ENCODE data around the gene IL1B. TPM values are rescaled to one million over a fixed set of nuclear protein-coding genes. Genes with fewer than 3 reads are reported as not detected.
"Not testable (repeated sequence)": the region's sequence is repeated elsewhere in the genome, so short reads cannot be mapped to it uniquely, and the experiment has no call there.

Gene IL1B
- total RNA-seq, 2 experiments from 2014 or later = 0.44 TPM; not detected in 1

- DNase-seq = no peak
- peaks cover 22% of the 10 kb centered on the region for H3K27me3 Mint-ChIP-seq
- intact Hi-C loops (cut with micrococcal nuclease) = no loop called here
- no peaks in the 10 kb centered on the region for H3K4me1 Mint-ChIP-seq (ENCODE audit: low read depth)
- ChIA-PET POLR2A (no interaction called here), CTCF (no interaction called here)
- H3K9me3 Mint-ChIP-seq = no peaks in the 10 kb centered on the region
- H3K27ac Mint-ChIP-seq = no peak overlapping the region
- no peaks in the 10 kb centered on the region for H3K36me3 Mint-ChIP-seq
- H3K4me3 Mint-ChIP-seq = no peak overlapping the region
Measured at GRCh38 chr2:112846031-112846430, 9.5 kb upstream of the IL1B start.

GRCh38 chr2:112843836-112844235 lies 7.3 kb upstream of the IL1B start:
- ChIA-PET CTCF (interaction anchor here (0.6 kb wide), 1 partner anchor 169 kb away, joined by 3 read pairs; no protein-coding TSS in a partner anchor), POLR2A (no interaction called here)
- Mint-ChIP-seq H3K27me3 (peaks cover 21% of the 10 kb centered on the region), H3K4me3 (no peak overlapping the region), H3K36me3 (no peaks in the 10 kb centered on the region), H3K27ac (no peak overlapping the region), H3K9me3 (no peaks in the 10 kb centered on the region), H3K4me1 (ENCODE audit: low read depth) (peaks cover 2% of the 10 kb centered on the region)
- DNase-seq = no peak
- intact Hi-C loops (cut with micrococcal nuclease) = no loop called here

DNA sequence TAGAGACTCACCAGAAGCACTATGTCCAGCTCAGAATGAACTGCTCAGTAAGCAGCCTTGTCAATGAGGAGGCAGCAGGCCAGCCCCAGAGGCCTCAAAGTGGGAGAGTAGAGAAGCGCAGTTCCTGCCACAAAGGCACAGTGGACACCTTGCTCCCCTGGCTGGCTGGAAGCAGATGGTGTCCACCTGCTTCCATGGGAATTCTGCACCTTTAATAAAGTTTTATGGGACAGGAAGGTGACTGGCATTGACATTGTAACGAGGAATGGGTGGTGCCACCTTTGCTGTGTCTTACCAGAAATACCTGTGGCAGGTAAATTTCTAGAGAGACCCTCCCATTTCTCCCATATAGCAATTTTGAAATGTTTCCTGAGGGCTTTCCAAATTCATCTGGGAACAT lies 6.7 kb upstream of the IL1B start:
- Mint-ChIP-seq H3K9me3 (no peaks in the 10 kb centered on the region), H3K4me1 (ENCODE audit: low read depth) (peaks cover 2% of the 10 kb centered on the region), H3K36me3 (no peaks in the 10 kb centered on the region), H3K27ac (no peak overlapping the region), H3K27me3 (peaks cover 20% of the 10 kb centered on the region), H3K4me3 (no peak overlapping the region)
- DNase-seq = no peak
- intact Hi-C loops (cut with micrococcal nuclease) = no loop called here
- ChIA-PET CTCF (interaction anchor here (1.0 kb wide), 1 partner anchor 94 kb away, joined by 3 read pairs; no protein-coding TSS in a partner anchor), POLR2A (no interaction called here)

- Mint-ChIP-seq H3K4me1 (ENCODE audit: low read depth) (peaks cover 2% of the 10 kb centered on the region), H3K27ac (no peak overlapping the region), H3K27me3 (peaks cover 16% of the 10 kb centered on the region), H3K4me3 (no peak overlapping the region), H3K36me3 (no peaks in the 10 kb centered on the region), H3K9me3 (no peaks in the 10 kb centered on the region)
- intact Hi-C loops (cut with micrococcal nuclease) = no loop called here
- ChIA-PET POLR2A (no interaction called here), CTCF (interaction anchor here (0.8 kb wide), 1 partner anchor 42 kb away, joined by 3 read pairs; no protein-coding TSS in a partner anchor)
- DNase-seq = no peak
Measured at GRCh38 chr2:112841295-112842044, 4.9 kb upstream of the IL1B start.

GRCh38 chr2:112840068-112840445 lies 3.5 kb upstream of the IL1B start:
- ChIA-PET CTCF (interaction anchor here (0.7 to 1.2 kb wide), 2 partner anchors 51 to 102 kb away, joined by 3 to 5 read pairs; no protein-coding TSS in a partner anchor), POLR2A (no interaction called here)
- no peak overlapping the region for H3K27ac Mint-ChIP-seq
- H3K4me1 Mint-ChIP-seq (ENCODE audit: low read depth) = peaks cover 2% of the 10 kb centered on the region
- H3K27me3 Mint-ChIP-seq = peaks cover 16% of the 10 kb centered on the region
- DNase-seq = no peak
- intact Hi-C loops (cut with micrococcal nuclease) = loop anchor here (1.0 kb wide), 1 partner anchor 17 kb away; no protein-coding TSS in a partner anchor
- no peaks in the 10 kb centered on the region for H3K9me3 Mint-ChIP-seq
- H3K36me3 Mint-ChIP-seq = no peaks in the 10 kb centered on the region
- no peak overlapping the region for H3K4me3 Mint-ChIP-seq

DNA sequence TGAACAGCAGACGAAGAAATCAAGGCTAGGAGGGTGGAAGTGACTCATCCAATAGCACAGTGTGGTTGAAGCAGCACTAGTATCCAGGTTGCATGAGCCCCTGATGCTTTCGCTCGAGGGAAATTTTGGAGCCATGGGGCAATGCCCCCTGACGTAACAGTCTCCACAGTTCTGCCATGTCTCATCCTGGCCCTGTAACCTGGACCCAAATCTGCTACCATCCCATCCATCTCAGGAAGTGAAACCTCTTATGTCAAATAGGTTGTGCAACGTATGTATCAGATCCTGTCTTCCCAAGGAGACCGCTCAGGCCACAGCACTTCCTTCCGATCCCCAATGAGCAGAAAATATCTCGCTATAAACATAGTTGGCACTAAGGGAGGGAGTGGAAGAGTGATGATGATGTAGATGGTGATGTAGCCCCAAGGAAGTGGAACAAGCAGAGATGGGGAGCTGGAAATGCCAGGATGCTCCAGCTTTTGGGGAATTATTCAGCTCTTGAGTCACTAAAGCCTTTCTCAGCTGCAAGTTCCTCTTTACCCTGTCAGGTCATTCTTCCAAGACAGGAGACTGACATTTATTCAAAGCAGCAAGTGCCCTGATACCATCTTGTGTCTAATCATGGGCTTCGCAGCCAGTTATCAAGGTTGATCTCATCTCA lies 3.0 kb upstream of the IL1B start:
- Mint-ChIP-seq H3K36me3 (no peaks in the 10 kb centered on the region), H3K27ac (no peak overlapping the region), H3K4me1 (ENCODE audit: low read depth) (peaks cover 2% of the 10 kb centered on the region), H3K27me3 (peaks cover 16% of the 10 kb centered on the region), H3K4me3 (no peak overlapping the region), H3K9me3 (no peaks in the 10 kb centered on the region)
- DNase-seq = no peak
- POLR2A ChIA-PET = no interaction called here
- intact Hi-C loops (cut with micrococcal nuclease) = loop anchor here (1.0 kb wide), 1 partner anchor 16 kb away; no protein-coding TSS in a partner anchor
- CTCF ChIA-PET = interaction anchor here (0.6 to 1.6 kb wide), 5 partner anchors 11 to 131 kb away, joined by 3 to 5 read pairs (median 3); no protein-coding TSS in a partner anchor

DNA sequence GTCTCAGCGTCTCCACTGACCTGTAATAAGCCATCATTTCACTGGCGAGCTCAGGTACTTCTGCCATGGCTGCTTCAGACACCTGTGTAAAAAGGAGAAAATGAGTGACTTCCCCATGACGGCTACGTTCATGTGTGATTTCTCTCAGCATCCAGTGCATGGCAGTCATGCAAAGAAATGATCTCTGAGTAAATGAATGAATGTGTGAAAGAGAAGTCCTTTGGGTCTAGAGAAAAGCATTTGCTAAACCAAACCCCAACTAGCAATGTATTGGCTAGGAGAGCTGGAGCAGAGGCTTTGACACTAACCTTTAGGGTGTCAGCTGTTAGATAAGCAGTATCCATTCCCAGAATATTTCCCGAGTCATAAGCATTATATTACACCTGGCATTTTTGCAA lies 417 bp downstream of the IL1B start:
- H3K36me3 Mint-ChIP-seq = no peaks in the 10 kb centered on the region
- H3K9me3 Mint-ChIP-seq = no peaks in the 10 kb centered on the region
- intact Hi-C loops (cut with micrococcal nuclease) = no loop called here
- H3K4me1 Mint-ChIP-seq (ENCODE audit: low read depth) = peaks cover 2% of the 10 kb centered on the region
- H3K4me3 Mint-ChIP-seq = no peak overlapping the region
- CTCF ChIA-PET = interaction anchor here (1.1 to 1.3 kb wide), 2 partner anchors 49 to 106 kb away, joined by 4 read pairs; no protein-coding TSS in a partner anchor
- DNase-seq = no peak
- POLR2A ChIA-PET = no interaction called here
- no peak overlapping the region for H3K27ac Mint-ChIP-seq
- peaks cover 7% of the 10 kb centered on the region for H3K27me3 Mint-ChIP-seq

GRCh38 chr2:112835536-112836162 lies 930 bp downstream of the IL1B start:
- H3K27ac Mint-ChIP-seq = no peak overlapping the region
- intact Hi-C loops (cut with micrococcal nuclease) = no loop called here
- H3K36me3 Mint-ChIP-seq = no peaks in the 10 kb centered on the region
- no peaks in the 10 kb centered on the region for H3K9me3 Mint-ChIP-seq
- H3K27me3 Mint-ChIP-seq = peaks cover 6% of the 10 kb centered on the region
- ChIA-PET CTCF (no interaction called here), POLR2A (no interaction called here)
- DNase-seq = no peak
- H3K4me3 Mint-ChIP-seq = no peak overlapping the region
- peaks cover 2% of the 10 kb centered on the region for H3K4me1 Mint-ChIP-seq (ENCODE audit: low read depth)

DNA sequence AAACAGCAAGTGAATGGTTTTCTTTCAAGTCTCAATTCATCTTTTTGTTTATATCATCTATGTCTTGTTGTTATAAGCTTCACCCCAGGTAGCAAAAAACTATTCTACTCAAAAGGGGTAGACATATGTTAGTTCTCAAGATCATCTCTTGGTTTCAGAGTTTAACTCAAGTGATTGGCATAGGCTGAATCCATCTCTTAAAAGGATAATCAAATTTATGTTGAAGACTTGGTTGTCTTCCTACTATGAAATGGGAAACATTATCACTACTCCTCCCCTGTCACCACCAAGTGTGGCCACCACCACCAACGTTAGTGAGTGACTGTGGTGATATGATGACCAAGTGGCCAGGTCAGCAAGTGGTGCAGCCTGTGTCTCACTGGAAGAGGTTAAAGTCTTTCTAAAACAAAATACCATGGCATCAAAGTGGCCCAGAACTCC lies 1.5 kb downstream of the IL1B start:
- no peaks in the 10 kb centered on the region for H3K36me3 Mint-ChIP-seq
- intact Hi-C loops (cut with micrococcal nuclease) = no loop called here
- no peak for DNase-seq
- no peaks in the 10 kb centered on the region for H3K9me3 Mint-ChIP-seq
- peaks cover 2% of the 10 kb centered on the region for H3K4me1 Mint-ChIP-seq (ENCODE audit: low read depth)
- H3K27ac Mint-ChIP-seq = no peak overlapping the region
- POLR2A ChIA-PET = no interaction called here
- H3K4me3 Mint-ChIP-seq = no peak overlapping the region
- peaks cover 8% of the 10 kb centered on the region for H3K27me3 Mint-ChIP-seq
- CTCF ChIA-PET = no interaction called here

GRCh38 chr2:112834396-112835037 lies 2.1 kb downstream of the IL1B start:
- Mint-ChIP-seq H3K9me3 (no peaks in the 10 kb centered on the region), H3K27me3 (peaks cover 7% of the 10 kb centered on the region), H3K27ac (no peak overlapping the region), H3K36me3 (no peaks in the 10 kb centered on the region), H3K4me3 (no peak overlapping the region), H3K4me1 (ENCODE audit: low read depth) (peaks cover 2% of the 10 kb centered on the region)
- DNase-seq = no peak
- ChIA-PET POLR2A (interaction anchor here (0.6 kb wide), 1 partner anchor 125 kb away, joined by 3 read pairs; no protein-coding TSS in a partner anchor), CTCF (no interaction called here)
- intact Hi-C loops (cut with micrococcal nuclease) = no loop called here

- no peak overlapping the region for H3K4me3 Mint-ChIP-seq
- no peaks in the 10 kb centered on the region for H3K36me3 Mint-ChIP-seq
- CTCF ChIA-PET = interaction anchor here (2.6 kb wide), 1 partner anchor 85 kb away, joined by 7 read pairs; no protein-coding TSS in a partner anchor
- H3K27me3 Mint-ChIP-seq = peaks cover 8% of the 10 kb centered on the region
- H3K9me3 Mint-ChIP-seq = no peaks in the 10 kb centered on the region
- intact Hi-C loops (cut with micrococcal nuclease) = no loop called here
- no peak overlapping the region for H3K27ac Mint-ChIP-seq
- POLR2A ChIA-PET = interaction anchor here (0.6 kb wide), 1 partner anchor 124 kb away, joined by 3 read pairs; no protein-coding TSS in a partner anchor
- H3K4me1 Mint-ChIP-seq (ENCODE audit: low read depth) = no peaks in the 10 kb centered on the region
- no peak for DNase-seq
Measured at GRCh38 chr2:112833976-112834375, 2.6 kb downstream of the IL1B start.

GRCh38 chr2:112833639-112833931 lies 3.0 kb downstream of the IL1B start:
- H3K9me3 Mint-ChIP-seq; DNase-seq; H3K36me3 Mint-ChIP-seq; intact Hi-C loops (cut with micrococcal nuclease); H3K27me3 Mint-ChIP-seq; H3K27ac Mint-ChIP-seq; POLR2A ChIA-PET; H3K4me3 Mint-ChIP-seq; H3K4me1 Mint-ChIP-seq (ENCODE audit: low read depth): not testable (repeated sequence)
- CTCF ChIA-PET = interaction anchor here (2.6 kb wide), 1 partner anchor 84 kb away, joined by 7 read pairs; no protein-coding TSS in a partner anchor
